HEK293 (cell line): ENCODE measurements around the gene IPO11.

Experiments
- PRDM4 ChIP-seq: fragments of 450-650 bp; formaldehyde crosslinking; IDR thresholded peaks from 2 replicates; pipeline ENCODE4 v1.5.1; 2017; ENCODE audit warnings: missing biosample characterization, missing genetic modification characterization
- TF ChIP-seq, protein P1 (sequence below): fragments of 450-650 bp; formaldehyde crosslinking; IDR thresholded peaks from 2 replicates; pipeline ENCODE4 v1.5.1; 2016; ENCODE audit warnings: missing biosample characterization, missing genetic modification characterization
- TF ChIP-seq, protein P2 (sequence below): fragments of 450-650 bp; formaldehyde crosslinking; conservative IDR thresholded peaks from 2 replicates; pipeline ENCODE4 v1.5.1; 2016; ENCODE audit warnings: low read depth, missing biosample characterization, missing genetic modification characterization

- TF ChIP-seq, protein P1, sequence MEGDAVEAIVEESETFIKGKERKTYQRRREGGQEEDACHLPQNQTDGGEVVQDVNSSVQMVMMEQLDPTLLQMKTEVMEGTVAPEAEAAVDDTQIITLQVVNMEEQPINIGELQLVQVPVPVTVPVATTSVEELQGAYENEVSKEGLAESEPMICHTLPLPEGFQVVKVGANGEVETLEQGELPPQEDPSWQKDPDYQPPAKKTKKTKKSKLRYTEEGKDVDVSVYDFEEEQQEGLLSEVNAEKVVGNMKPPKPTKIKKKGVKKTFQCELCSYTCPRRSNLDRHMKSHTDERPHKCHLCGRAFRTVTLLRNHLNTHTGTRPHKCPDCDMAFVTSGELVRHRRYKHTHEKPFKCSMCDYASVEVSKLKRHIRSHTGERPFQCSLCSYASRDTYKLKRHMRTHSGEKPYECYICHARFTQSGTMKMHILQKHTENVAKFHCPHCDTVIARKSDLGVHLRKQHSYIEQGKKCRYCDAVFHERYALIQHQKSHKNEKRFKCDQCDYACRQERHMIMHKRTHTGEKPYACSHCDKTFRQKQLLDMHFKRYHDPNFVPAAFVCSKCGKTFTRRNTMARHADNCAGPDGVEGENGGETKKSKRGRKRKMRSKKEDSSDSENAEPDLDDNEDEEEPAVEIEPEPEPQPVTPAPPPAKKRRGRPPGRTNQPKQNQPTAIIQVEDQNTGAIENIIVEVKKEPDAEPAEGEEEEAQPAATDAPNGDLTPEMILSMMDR (tag by site-specific recombination) = no peak
- TF ChIP-seq, protein P2, sequence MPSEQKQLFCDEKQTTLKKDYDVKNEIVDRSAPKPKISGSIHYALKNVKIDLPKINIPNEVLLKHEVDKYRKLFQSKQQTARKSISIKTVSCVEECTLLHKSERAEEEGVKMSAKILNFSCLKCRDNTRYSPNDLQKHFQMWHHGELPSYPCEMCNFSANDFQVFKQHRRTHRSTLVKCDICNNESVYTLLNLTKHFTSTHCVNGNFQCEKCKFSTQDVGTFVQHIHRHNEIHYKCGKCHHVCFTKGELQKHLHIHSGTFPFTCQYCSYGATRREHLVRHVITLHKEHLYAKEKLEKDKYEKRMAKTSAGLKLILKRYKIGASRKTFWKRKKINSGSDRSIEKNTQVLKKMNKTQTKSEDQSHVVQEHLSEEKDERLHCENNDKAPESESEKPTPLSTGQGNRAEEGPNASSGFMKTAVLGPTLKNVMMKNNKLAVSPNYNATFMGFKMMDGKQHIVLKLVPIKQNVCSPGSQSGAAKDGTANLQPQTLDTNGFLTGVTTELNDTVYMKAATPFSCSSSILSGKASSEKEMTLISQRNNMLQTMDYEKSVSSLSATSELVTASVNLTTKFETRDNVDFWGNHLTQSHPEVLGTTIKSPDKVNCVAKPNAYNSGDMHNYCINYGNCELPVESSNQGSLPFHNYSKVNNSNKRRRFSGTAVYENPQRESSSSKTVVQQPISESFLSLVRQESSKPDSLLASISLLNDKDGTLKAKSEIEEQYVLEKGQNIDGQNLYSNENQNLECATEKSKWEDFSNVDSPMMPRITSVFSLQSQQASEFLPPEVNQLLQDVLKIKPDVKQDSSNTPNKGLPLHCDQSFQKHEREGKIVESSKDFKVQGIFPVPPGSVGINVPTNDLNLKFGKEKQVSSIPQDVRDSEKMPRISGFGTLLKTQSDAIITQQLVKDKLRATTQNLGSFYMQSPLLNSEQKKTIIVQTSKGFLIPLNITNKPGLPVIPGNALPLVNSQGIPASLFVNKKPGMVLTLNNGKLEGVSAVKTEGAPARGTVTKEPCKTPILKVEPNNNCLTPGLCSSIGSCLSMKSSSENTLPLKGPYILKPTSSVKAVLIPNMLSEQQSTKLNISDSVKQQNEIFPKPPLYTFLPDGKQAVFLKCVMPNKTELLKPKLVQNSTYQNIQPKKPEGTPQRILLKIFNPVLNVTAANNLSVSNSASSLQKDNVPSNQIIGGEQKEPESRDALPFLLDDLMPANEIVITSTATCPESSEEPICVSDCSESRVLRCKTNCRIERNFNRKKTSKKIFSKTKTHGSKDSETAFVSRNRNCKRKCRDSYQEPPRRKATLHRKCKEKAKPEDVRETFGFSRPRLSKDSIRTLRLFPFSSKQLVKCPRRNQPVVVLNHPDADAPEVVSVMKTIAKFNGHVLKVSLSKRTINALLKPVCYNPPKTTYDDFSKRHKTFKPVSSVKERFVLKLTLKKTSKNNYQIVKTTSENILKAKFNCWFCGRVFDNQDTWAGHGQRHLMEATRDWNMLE (tag by site-specific recombination) = no peak
- no peak for TF ChIP-seq PRDM4 (tag by site-specific recombination)
Measured at GRCh38 chr5:62597314-62597713, 184.8 kb downstream of the IPO11 start.
